Activated T-cell treated with anti-CD3 and anti-CD28 coated beads for 48 hours (primary cell): Measurements from ENCODE around the gene SP140.
A peak's percentile ranks its signal among the peaks of the same experiment; 100 is the strongest.
"Not testable (repeated sequence)": the region's sequence is repeated elsewhere in the genome, so short reads cannot be mapped to it uniquely, and the experiment has no call there.

Experiments used
- DNase-seq: peaks from one replicate; pipeline ENCODE4 v3.0.0-alpha.2; 2020; ENCODE audit warnings: low read depth

Gene SP140

DNA sequence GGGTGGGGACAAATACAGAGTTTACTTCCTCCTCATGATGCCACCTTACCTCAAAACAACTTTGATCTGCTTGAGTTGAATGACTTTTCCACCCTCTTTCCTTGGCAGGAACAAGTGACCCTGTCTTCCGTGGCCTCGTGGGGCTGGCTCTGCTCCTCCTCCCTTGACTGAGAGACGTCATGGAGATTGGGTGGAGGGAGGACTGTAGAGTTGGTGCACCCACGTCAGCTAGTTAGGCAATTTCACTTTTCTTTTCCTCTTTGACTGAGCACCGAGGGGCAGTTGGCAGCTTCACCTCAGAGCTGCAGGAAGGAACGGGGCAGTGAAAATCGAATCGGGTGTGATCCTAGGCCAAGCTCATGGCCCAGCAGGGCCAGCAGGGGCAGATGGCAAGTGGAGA lies at the start of gene SP140:
Gene SP140, plus strand, starts transcription at position 251 of the 400 bp plus-strand sequence. Its CDS starts 109 bp downstream, at position 360.
- DNase-seq: peak; percentile 64

DNA sequence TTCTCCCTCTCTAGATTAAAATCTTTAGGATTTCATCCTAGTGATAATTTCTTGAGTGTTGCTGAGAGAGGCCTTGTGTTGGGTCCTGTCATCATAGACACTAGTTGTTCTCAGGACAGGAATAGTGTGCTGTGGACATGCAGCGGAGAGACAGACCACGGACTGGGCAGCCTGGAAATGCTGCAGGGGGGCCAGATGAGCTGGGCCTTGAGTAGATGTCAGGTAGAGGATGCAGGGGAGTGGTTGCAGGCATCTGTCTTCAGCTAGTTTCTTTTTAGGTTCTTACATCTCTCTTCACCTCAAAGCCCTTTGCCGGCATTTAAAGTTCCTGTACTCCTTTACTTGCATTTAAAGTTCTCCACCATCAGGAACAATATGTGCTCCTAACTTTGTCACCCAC lies 48.5 kb upstream of the SP140 start:
- DNase-seq: no peak

DNA sequence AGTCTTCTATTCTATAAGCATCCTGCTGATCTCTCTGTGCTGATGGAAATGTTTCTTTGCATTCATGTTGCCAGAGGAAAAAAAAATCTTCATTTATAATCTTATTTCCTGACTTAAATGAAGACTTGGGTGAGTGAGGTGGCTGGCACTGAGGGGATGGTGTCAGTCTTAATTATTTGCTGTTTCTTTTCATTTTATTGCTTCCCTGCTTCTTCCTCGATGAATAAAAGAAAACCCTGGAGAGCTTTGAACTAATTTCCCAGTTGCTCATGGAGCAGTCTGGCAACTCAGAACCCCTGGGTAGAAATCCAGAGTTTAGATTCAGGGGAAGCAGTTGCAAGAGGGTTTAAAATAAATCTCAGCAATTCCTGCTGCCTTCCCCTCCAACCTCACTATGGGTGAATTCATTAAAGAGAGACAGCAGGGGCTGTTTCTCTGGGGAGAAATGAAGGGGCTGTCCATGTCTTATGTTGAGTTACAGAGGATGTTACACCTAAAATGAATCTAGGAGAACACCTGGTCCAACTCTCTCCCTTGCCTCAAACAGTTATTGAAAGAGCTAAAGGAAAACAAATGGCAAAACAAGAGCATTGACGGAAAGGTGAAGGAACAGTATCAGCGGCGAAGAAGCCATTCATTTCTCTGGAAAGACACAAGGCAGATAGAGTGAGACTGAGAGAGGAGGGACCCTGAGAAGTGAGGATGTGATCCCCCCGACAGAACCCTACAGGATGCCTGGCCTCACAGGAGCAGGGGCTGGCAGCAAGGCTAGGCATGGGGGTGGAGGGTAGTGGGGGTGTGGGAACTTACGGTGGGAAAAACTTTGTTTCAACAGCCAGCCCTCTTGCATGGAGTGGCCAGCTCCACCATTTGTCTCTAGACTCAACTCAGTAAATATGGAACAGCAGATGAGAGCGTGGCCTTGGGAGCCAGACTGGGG lies 46.7 kb upstream of the SP140 start:
- DNase-seq: no peak

DNA sequence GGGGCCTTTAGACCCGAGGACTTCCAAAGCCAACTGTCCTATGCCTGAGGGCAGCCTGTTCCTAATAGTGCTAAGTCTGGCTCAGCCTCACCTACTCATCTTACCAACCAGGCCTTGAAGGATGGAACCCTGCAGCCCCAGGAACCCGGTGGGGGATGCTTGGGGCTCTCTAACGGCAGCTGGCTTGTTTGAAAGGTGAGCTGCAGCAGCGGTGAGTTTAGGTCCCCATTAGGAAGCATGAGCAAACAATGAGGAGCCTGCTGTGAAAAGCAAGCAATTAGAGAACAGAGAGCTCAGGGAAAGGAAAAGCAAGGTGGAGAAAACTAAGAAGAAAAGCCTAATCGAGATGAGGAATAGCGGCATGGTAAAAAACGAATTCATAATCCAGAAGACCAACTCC lies 45.6 kb upstream of the SP140 start:
- DNase-seq: no peak

DNA sequence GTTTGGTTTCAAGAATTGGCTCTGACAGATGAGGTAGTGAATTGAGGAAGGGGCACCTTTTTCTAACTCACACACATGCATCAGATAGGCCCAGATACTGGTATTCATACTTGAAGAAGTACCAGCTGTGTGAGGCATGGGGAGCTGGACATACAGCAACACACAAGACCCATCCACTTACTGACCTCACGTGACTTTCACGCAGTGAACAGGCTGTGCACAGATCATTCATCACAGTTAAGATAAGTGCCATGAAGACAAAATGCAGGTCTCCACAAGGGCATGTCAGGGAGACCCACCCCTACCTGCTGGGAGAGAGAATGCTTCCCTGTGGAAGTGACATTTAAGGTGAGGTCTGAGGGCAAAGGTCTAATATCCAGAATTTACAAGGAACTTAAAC lies 44.3 kb upstream of the SP140 start:
- no peak for DNase-seq

DNA sequence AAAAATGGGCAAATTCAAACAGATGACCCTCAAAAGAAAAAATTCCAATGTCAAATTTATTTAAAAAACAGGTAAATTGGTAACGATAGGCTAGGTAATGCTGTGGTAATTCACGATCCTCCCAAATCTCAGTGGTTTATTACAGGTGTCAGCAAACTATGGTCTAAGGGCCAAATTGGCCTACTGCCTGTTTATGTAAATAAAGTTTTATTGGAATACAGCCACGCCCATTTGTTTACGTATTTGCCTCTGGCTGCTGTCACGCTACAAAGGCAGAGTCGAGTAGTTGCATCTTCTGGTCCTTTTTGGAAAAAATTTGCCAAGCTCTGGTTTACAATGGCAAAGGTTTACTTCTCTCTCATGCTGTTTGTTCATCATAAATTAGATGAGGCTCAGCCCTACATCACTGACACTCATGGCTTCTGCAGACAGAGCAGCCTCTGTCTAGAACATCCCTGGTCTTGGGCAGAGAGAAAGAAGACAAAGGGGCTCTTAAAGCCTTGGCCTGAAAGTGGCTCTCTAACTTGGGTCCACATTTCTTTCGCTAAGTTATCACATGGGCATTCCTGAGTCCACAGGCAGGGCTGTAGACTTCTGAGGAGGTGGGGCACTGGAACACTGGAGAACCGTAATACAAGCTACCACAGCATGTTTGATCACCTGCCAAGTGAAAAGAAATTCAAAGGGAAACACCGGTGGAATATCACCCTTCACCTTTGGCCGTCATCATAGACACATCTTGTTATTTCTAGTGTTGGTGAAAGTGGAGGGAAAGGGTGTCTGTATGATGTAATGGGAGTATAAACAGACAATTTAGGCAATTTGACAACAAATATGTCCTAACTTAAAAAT lies 40.6 kb upstream of the SP140 start:
- no peak for DNase-seq

DNA sequence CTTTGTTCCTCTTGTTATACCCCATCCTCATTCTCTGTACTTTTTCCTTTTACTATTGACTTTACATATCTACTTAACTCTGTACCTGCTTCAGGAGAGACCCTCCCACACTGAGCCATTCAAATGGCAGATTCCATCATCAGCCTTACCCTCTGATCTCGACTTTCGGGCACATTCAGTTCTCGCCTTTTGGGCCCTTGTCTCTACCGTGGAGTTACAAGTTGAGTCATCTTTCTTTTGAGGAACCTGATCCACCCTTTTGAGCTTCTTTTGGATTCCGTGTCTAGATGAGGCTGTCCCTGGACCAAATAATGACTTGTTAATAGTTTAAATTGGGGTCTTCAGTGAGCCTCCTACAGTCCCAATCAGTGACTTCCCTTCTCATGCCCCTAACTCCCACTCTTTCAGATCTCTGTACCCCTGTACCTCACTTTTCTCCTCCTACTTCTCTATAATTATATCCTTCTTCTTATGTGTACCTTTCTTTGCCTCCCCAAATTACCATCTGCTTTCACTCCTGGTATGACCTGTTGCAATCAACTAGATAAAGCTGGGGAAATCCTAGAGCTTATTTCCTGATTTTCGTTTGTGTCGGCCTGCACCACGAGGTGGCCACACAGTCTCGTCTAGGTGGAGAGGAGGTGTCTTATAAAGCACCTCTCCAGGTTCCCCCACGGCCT lies 23.0 kb upstream of the SP140 start:
- no peak for DNase-seq

DNA sequence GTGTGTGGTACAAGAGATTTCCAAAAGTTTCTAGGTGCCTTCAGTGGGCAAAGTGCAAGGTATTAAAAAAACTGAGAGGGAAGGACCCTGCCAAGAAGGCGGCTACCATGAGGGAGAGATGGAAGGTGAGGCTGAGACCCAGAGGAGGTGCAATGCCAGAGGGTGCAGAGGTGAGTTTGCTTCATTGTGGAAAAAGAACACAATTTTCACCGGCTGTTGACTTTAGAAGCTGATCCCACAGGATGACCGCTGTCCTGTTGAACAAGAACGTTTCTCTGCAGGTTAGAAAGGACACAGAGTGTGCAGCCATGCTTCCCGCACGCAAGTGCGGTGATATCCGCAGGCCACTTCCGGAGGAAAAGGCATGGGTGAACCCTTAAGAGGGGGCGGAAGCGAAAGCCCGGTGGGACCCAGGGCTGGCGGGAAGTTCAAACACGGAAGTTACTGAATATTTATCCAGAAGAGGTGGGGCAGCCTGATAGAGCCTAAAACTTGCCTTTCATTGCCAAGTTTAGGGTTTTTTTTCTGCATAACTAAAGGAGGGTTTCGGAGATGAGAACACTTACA lies 22.3 kb upstream of the SP140 start:
- no peak for DNase-seq

DNA sequence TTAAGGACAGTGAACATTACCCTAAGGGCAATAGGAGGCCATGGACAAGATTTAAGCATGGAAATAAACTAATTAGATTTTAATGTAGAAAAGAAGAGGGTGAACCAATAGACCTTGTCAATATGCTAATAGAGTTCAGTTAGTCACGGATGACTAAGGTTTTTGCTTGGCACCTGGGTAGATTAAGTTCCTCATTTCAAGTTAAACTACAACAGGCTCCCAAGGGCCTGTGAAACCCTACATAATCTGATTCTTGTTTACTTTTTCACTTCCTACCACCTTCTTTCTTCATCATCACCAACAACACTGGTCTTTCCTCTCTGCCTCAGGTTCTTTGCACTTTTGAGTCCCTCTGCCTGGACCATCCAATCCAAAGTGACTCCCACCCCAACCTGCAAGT lies 20.5 kb upstream of the SP140 start:
- no peak for DNase-seq

DNA sequence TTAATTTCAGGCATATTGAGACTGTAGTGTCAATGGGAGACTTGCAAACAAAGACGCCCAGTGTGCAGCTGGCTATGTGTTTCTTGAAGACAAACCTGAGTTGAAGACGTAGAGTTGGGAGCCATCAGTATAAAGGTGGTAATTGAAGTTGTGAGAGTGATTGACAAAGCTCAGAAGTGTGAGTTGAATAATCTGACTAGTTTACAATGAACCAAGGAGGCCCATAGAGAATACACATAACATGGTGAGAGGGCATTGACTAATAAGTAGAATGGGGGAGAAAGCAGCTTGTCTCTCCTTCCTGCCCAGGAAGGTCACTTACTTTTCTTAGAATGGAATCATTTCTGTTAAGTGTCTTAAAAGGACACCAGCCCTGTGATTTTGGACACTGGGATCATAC lies 19.8 kb upstream of the SP140 start:
- DNase-seq: no peak

DNA sequence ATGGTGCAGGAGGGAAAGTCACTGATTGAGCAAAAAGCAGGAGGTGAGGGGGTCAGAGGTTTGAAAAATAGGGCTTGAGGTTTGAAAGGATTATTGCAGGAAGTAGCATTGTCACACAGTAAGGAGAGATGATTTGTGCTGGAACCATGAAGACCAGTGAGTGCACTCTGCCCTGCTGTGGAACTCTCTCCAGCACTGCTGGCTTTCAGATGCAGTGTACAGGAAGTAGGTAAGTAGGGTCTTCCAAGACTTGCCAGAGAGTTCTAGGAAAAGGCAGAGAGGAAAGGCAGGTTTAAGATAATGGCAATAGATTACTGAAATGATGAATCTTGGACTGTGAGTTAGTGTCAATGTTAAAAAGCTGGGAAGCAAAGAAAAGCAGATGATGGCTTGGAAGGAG lies 17.0 kb upstream of the SP140 start:
- DNase-seq: no peak

DNA sequence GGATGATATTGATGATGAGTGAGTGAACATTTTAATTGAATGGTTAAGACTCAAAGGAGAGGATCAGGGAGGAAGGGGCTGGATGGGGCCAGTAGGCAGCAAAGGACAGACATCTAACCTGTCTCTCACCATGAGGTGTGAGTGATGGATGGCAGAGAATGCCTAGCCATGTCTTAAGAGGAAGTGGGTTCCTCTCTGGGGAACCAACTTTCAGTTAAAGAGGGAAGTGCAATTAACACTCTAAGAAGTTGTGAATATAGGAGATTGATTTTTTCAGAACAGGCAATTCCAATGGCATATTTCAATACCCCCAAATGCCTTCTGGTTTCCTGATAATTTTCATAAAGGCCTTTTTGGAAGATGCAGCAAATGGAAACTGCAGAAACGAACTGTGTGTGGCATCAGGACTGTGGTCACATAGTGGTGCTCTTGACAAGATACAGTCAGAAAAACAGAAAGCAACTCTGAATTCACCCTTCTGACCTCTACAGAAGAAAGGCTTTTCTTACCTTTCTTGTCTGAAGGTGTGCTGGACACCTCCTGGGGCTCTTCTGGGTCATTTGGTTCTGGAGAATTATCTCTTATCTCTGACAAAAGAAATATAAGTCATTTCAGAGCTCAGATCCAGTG lies 16.0 kb upstream of the SP140 start:
- no peak for DNase-seq

DNA sequence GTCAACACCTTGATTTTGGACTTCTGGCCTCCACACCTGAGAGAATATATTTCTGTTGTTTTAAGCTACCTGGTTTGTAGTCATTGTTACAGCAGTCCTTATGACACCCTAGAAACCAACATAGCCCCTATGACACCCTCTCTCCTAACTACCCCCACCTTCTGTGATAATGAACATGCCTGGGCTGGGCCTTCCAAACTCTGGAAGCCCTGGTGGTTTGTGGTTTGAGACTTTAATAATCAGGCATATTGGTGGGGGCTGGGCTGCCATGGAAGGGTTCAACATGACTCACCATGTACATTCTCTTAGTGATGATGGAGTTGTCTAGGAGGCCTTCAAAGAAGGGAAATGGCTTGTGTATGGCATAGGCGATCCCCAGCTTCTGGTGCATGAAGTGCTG lies 9.0 kb upstream of the SP140 start:
- DNase-seq: no peak

DNA sequence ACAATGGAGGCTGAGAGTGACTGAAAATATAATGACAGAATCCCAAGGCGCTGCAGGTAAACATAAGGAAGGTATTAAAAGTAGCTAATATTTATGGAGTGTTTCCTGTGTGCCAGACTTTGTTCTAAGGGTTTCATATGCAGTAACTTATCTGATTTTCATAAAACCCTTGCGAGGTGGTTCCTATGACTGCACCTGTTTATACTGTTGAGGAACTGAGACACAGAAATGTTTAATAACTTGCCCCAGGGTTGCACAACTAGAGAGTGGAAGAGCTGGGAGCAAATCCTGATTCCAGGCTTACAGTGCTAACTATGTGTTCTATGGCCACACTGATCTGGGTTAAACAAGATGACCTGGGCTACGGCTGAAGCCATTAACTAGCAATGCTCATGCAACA lies 8.1 kb upstream of the SP140 start:
- no peak for DNase-seq

DNA sequence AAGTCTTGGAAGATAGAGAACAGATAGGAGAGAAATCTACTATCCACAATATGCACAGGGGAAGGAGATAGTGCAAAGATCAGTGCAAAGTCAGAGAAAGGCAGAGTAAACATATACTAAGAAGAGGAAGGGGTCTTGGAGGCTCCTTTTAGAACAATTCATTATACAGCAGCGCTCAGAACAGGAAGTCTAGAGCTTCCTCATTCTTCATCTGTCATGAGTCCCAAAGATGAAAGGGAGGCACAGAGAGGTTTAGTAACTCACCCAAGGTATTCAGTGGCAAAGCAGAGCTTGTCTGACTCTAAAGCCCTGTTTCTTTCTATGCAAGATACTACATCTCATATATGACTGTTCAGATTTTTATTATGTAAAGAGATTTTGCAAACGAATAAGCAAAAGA lies 7.1 kb upstream of the SP140 start:
- no peak for DNase-seq

DNA sequence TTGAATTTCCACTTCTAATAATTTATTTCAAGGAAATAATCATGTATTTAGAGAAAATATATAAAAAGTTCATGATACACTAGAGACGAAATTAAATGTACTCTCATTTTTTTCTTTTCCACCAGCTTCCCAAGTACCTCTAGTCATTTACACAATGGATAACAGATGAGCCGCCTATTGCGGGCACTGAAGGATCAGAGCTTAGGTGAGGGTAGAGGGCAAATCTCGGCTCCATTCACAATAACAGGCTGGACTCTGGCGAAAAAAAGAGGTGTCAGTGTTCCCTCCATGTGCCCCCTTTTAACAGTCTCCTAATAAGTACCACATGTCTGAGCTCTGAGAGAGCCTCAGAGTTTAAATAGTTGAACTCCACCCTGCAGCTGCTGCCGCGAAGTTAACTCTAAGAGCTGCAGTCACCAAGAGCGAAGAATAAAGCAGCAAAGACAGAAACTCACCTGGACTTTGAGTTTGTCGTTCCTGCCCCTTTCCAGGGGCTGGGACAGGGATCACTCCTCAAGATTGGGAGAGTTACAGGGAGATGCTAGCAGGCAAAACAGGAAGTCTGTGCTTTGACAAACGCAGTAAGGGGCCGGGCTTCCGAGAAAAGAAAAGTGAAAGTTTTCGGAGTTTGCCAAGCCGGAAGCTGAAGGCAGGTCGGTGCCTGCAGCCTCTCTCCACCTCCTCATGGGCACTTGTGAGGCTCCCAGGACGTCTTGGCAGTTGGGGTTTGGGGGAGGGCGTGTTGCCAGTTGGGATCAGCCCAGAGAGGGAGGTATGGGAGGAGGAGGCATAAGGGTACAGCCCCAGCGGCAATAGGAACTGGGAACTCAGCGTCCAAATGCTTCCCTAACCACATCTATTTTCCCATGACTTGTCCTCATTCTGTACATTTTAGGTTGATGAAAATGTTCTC lies 5.9 kb upstream of the SP140 start, which contains the start of gene SP110:
Gene SP110, minus strand, starts transcription at position 566 of the 913 bp plus-strand sequence. CDS start 3,057 bp downstream, outside the sequence.
- DNase-seq: peak; percentile 64

DNA sequence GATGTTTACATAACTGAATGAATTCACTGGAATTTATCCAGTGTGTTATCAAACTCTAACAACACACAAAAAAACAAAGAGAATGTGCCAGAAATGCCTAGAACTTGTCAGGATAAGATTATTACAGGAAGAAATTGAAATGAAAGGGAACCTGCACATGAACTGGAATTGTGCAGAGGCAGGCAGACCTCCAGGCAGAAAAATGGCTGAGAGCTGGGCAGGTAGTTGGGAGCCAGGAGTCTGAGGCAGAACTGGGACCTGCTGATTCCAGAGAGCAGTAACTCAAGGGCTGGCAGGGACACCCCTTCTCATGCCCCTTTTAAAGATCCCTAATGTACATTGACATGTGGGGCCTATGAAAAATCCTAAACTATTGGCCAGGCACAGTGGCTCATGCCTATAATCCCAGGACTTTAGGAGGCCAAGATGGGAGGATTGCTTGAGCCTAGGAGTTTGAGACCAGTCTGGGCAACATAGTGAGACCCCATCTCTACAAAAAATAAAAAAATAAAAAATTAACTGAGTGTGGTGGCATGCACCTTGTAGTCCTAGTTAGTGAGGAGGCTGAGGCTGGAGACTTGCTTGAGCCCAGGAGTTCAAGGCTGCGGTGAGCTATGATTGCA lies 5.1 kb upstream of the SP140 start:
- no peak for DNase-seq

DNA sequence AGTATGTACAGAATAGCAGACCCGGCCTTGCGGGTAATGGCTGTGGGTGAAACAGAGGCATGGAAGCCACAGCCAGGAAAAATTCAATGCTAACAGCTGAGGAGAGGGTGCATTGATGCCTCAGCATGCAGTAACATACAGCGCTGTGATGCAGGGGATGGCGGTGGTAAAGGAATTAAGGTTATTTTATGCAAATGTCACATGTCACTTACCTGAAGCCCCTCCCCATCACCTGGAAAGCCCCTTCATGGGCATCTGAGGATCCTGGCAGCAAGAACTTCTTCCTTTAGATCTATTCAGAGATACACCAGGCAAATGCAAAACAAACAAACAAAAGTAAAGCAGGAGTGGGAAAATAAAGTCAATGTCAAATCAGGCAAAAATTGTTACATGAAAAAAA lies 4.0 kb upstream of the SP140 start:
- DNase-seq: no peak

DNA sequence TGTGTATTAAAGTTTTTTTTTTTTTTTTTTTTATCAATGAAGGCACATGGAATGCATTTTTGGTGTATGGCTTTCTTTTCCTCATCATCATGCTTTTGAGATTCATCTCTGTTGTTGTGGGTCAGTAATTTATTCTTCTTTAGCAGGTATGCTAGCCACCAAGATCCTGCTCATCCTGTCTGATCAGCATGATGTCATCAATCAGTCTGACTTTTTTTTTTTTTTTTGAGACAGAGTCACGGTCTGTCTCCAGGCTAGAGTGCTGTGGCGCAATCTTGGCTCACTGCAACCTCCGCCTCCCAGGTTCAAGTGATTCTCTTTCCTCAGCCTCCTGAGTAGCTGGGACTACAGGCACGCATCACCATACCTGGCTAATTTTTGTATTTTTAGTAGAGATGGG lies 2.7 kb upstream of the SP140 start:
- DNase-seq: not testable (repeated sequence)

DNA sequence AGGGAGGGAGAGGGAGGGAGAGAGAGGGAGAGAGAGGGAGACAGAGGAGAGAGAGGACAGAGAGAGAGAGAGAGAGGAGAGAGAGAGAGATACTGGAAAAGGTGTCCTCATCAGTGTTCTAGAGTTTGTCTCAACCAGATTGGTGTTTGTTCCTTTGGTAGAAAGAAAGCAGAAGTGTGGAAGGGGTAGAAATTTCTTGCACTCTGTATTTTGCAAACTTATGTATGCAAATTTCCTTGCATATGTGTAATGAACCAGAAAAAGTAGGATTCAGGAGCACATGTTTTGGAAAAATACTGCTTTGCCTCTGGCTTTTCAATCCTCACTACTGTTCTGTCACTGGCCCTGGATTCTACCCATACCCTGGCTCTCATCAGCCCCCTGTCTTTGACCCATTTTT lies 1.1 kb upstream of the SP140 start:
- DNase-seq: no peak
